GM19351 (cell line): ENCODE results near the gene POLR2I.

Experiments used
- ATAC-seq: cut with Tn5 transposase; IDR thresholded peaks from one replicate; pipeline ENCODE4 v1.9.1; 2021; ENCODE audit warnings: mild to moderate bottlenecking, moderate library complexity; ENCODE audit not compliant: unreplicated experiment

POLR2I gene

GRCh38 chr19:36064826-36065225, 49.8 kb downstream of the POLR2I start:
- no peak for ATAC-seq
